ENCODE results near the gene AOPEP.

Gene AOPEP

GRCh38 chr9:94982211-94982610 lies 255.7 kb downstream of the AOPEP start:
- Histone ChIP-seq H3K9ac (ENCODE audit: low read length) (no peak overlapping the region), H3K27ac (ENCODE audit: low read length) (no peak overlapping the region), H2AFZ (ENCODE audit: low read depth, low read length) (no peak overlapping the region)

GRCh38 chr9:94983552-94983951 lies 257.1 kb downstream of the AOPEP start:
- no peaks in the 10 kb centered on the region for H3K36me3 ChIP-seq (replicated peaks; ENCODE audit: low read depth, low read length)
- H4K20me1 ChIP-seq (ENCODE audit: insufficient read depth, low read length), result no peaks in the 10 kb centered on the region
- no peaks in the 10 kb centered on the region for H3K79me2 ChIP-seq (ENCODE audit: low read length)
- H3K4me1 ChIP-seq (ENCODE audit: low read length), result no peaks in the 10 kb centered on the region
- H3K9me3 ChIP-seq (ENCODE audit: insufficient read depth, low read length), result no peaks in the 10 kb centered on the region
- no peak overlapping the region for H3K4me2 ChIP-seq (ENCODE audit: low read length)
- no peak overlapping the region for H3K9ac ChIP-seq (ENCODE audit: low read length)
- no peaks in the 10 kb centered on the region for H3K27me3 ChIP-seq (ENCODE audit: low read depth, low read length)
- no peak overlapping the region for H3K4me3 ChIP-seq (ENCODE audit: low read length)
- no peak overlapping the region for H2AFZ ChIP-seq (ENCODE audit: low read depth, low read length)
- TF ChIP-seq CTCF (IDR thresholded peaks at IDR 0.05; ENCODE audit: low read depth, low read length) (no peak), EZH2phosphoT487 (IDR thresholded peaks at IDR 0.05; ENCODE audit: low read depth) (no peak)
- no peak overlapping the region for H3K27ac ChIP-seq (ENCODE audit: low read length)

More at GRCh38 chr9:94982211-94982610, 255.7 kb downstream of the AOPEP start:
- Histone ChIP-seq H3K36me3 (replicated peaks; ENCODE audit: low read depth, low read length) (no peaks in the 10 kb centered on the region), H3K4me1 (ENCODE audit: low read length) (no peaks in the 10 kb centered on the region), H3K79me2 (ENCODE audit: low read length) (no peaks in the 10 kb centered on the region), H3K4me2 (ENCODE audit: low read length) (no peak overlapping the region), H4K20me1 (ENCODE audit: insufficient read depth, low read length) (no peaks in the 10 kb centered on the region), H3K4me3 (ENCODE audit: low read length) (no peak overlapping the region), H3K27me3 (ENCODE audit: low read depth, low read length) (no peaks in the 10 kb centered on the region), H3K9me3 (ENCODE audit: insufficient read depth, low read length) (no peaks in the 10 kb centered on the region)
- no peak for TF ChIP-seq CTCF (IDR thresholded peaks at IDR 0.05; ENCODE audit: low read depth, low read length)
- no peak for TF ChIP-seq EZH2phosphoT487 (IDR thresholded peaks at IDR 0.05; ENCODE audit: low read depth)

- Histone ChIP-seq H3K4me1 (ENCODE audit: low read length) (no peaks in the 10 kb centered on the region), H3K9ac (ENCODE audit: low read length) (no peak overlapping the region), H3K27ac (ENCODE audit: low read length) (no peak overlapping the region), H4K20me1 (ENCODE audit: insufficient read depth, low read length) (no peaks in the 10 kb centered on the region), H3K36me3 (replicated peaks; ENCODE audit: low read depth, low read length) (no peaks in the 10 kb centered on the region), H3K79me2 (ENCODE audit: low read length) (no peaks in the 10 kb centered on the region), H3K9me3 (ENCODE audit: insufficient read depth, low read length) (no peaks in the 10 kb centered on the region), H3K4me2 (ENCODE audit: low read length) (no peak overlapping the region), H2AFZ (ENCODE audit: low read depth, low read length) (no peak overlapping the region), H3K27me3 (ENCODE audit: low read depth, low read length) (no peaks in the 10 kb centered on the region), H3K4me3 (ENCODE audit: low read length) (no peak overlapping the region)
- TF ChIP-seq EZH2phosphoT487 (IDR thresholded peaks at IDR 0.05; ENCODE audit: low read depth) (no peak), CTCF (IDR thresholded peaks at IDR 0.05; ENCODE audit: low read depth, low read length) (no peak)
Observed at GRCh38 chr9:94984891-94985476, 258.5 kb downstream of the AOPEP start.

- no peak overlapping the region for H3K27ac ChIP-seq (ENCODE audit: low read length)
- TF ChIP-seq CTCF (IDR thresholded peaks at IDR 0.05; ENCODE audit: low read depth, low read length) (no peak), EZH2phosphoT487 (IDR thresholded peaks at IDR 0.05; ENCODE audit: low read depth) (no peak)
- H3K9me3 ChIP-seq (ENCODE audit: insufficient read depth, low read length), result no peaks in the 10 kb centered on the region
- H4K20me1 ChIP-seq (ENCODE audit: insufficient read depth, low read length), result no peaks in the 10 kb centered on the region
- H3K9ac ChIP-seq (ENCODE audit: low read length), result no peak overlapping the region
- no peak overlapping the region for H3K4me3 ChIP-seq (ENCODE audit: low read length)
- no peak overlapping the region for H2AFZ ChIP-seq (ENCODE audit: low read depth, low read length)
- no peaks in the 10 kb centered on the region for H3K4me1 ChIP-seq (ENCODE audit: low read length)
- H3K79me2 ChIP-seq (ENCODE audit: low read length), result no peaks in the 10 kb centered on the region
- H3K27me3 ChIP-seq (ENCODE audit: low read depth, low read length), result no peaks in the 10 kb centered on the region
- no peak overlapping the region for H3K4me2 ChIP-seq (ENCODE audit: low read length)
- H3K36me3 ChIP-seq (replicated peaks; ENCODE audit: low read depth, low read length), result no peaks in the 10 kb centered on the region
Observed at GRCh38 chr9:94985649-94986048, 259.1 kb downstream of the AOPEP start.

Measured in OCI-LY3 (cell line).